Measurements from ENCODE around the gene ARSJ.

ARSJ gene

DNA sequence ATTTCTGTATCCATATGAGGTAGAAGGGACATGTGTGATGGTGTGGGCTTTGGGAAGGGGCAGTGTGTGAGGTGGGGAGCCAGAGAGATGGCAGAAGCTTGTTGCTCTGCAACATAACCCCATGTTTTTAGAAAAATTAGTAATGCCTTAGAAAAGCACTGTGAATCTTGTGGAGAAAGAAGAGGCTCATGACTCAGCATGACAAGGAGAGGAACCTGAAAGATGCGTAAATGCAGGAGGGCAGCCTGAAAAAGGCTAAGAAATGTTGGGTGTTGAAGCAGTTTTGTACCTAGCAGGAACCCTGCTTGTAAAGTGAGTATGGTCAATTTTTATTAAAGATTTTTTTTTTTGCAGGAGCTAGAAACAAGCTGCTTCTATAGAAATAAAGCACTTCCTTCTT, 59.8 kb downstream of the ARSJ start:
- no peaks in the 10 kb centered on the region for H3K9me3 ChIP-seq (ENCODE audit: low read depth, low read length)
- H3K4me3 ChIP-seq: no peak overlapping the region
- no peaks in the 10 kb centered on the region for H3K36me3 ChIP-seq (ENCODE audit: insufficient read depth, low read length)
- no peak for TF ChIP-seq POLR2AphosphoS5 (IDR thresholded peaks at IDR 0.05; ENCODE audit: borderline replicate concordance, low read depth, low read length)
- TF ChIP-seq EZH2 (IDR thresholded peaks at IDR 0.05): no peak
- no peak for TF ChIP-seq FOXP2 (optimal IDR thresholded peaks at IDR 0.05; ENCODE audit: control extremely low read depth, extremely low read length, insufficient read depth)
- peak overlapping the region; percentile 88; the same call in 1 of the 2 replicates for H3K27ac ChIP-seq
- no peak overlapping the region for H3K9ac ChIP-seq (ENCODE audit: insufficient read length)
- no peak for DNase-seq (ENCODE audit: low read depth, low spot score)

DNA sequence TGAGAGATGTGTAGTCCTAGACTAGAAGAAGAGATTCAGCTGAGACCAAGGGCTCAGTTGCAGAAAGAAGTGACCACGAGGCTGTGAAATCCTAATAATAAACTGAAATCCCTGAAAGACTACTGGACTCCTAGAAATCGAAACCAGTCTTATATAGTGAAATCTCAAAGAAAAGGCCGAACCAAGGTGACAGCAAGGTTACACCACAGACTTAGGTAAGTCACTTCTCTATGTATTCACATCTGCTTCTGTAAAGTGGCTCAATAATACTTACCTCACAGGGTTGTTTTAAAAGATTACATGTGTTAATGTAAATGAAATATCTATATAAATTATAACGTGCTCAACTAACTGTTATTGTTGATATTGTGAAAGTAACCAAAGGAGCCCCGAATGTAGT, 60.3 kb downstream of the ARSJ start:
- H3K9me3 ChIP-seq (ENCODE audit: low read depth, low read length): no peaks in the 10 kb centered on the region
- TF ChIP-seq FOXP2 (optimal IDR thresholded peaks at IDR 0.05; ENCODE audit: control extremely low read depth, extremely low read length, insufficient read depth) (no peak), POLR2AphosphoS5 (IDR thresholded peaks at IDR 0.05; ENCODE audit: borderline replicate concordance, low read depth, low read length) (no peak), EZH2 (IDR thresholded peaks at IDR 0.05) (no peak)
- H3K36me3 ChIP-seq (ENCODE audit: insufficient read depth, low read length): no peaks in the 10 kb centered on the region
- no peak for DNase-seq (ENCODE audit: low read depth, low spot score)
- H3K27ac ChIP-seq: no peak overlapping the region
- H3K4me3 ChIP-seq: no peak overlapping the region
- H3K9ac ChIP-seq (ENCODE audit: insufficient read length): no peak overlapping the region

DNA sequence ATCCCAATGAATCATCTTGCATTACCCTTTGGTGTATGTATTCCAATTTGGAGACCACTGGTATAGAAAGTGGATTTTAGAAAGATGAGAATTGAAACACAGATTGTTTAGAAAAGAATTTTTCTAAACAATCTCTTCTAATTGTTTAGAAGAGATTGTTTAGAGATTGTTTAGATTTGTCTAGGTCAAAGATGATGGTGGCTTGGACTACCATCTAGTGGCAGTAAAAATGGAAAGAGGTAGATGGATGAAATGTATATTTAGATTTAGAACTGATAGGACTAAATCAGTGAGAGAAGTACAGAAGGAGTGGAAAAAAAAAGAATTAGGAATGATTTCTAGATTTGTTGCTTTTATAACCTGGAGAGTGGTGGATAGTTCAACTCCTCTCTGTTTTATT, 70.6 kb downstream of the ARSJ start:
- Histone ChIP-seq H3K36me3 (ENCODE audit: insufficient read depth, low read length) (no peaks in the 10 kb centered on the region), H3K9ac (ENCODE audit: insufficient read length) (no peak overlapping the region), H3K4me3 (no peak overlapping the region), H3K9me3 (ENCODE audit: low read depth, low read length) (no peaks in the 10 kb centered on the region), H3K27ac (no peak overlapping the region)
- TF ChIP-seq FOXP2 (optimal IDR thresholded peaks at IDR 0.05; ENCODE audit: control extremely low read depth, extremely low read length, insufficient read depth) (no peak), POLR2AphosphoS5 (IDR thresholded peaks at IDR 0.05; ENCODE audit: borderline replicate concordance, low read depth, low read length) (no peak), EZH2 (IDR thresholded peaks at IDR 0.05) (no peak)
- DNase-seq (ENCODE audit: low read depth, low spot score): no peak

DNA sequence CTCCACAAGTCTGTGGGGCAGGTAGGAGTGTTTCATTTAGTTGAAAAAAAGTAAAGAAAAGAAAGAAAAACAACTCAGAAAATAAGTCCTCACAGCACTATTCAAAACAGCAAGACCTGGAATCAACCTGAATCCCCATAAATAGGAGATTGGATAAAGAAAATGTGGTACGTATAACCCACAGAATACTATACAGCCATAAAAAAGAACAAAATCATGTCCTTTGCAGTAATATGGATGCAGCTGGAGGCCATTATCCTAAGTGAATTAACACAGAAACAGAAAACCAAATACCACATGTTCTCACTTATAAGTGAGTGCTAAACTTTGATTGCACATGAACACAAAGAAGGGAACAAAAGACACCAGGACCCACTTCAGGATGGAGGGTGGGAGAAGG, 71.9 kb downstream of the ARSJ start:
- no peak overlapping the region for H3K9ac ChIP-seq (ENCODE audit: insufficient read length)
- H3K36me3 ChIP-seq (ENCODE audit: insufficient read depth, low read length): no peaks in the 10 kb centered on the region
- DNase-seq (ENCODE audit: low read depth, low spot score): no peak
- no peak for TF ChIP-seq EZH2 (IDR thresholded peaks at IDR 0.05)
- H3K4me3 ChIP-seq: no peak overlapping the region
- H3K27ac ChIP-seq: no peak overlapping the region
- no peaks in the 10 kb centered on the region for H3K9me3 ChIP-seq (ENCODE audit: low read depth, low read length)

DNA sequence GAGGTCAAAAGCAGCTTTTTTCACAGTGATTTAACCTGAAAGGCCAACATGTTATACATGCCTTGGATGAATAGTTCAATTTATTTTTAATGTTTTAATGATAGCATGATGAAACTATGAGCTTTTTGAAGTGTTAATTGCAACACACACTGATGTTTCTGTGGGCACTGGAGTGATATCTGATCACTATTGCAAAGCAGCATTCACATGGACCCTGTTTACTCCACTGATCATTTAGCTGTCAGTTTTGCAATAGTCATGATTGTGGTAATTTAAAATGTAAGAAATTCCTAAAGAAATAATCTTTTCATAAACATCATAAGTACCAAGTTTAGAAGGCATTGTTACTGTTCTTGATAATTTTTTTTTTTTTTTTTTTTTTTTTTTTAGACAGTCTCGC, 74.1 kb downstream of the ARSJ start:
- H3K36me3 ChIP-seq (ENCODE audit: insufficient read depth, low read length): no peaks in the 10 kb centered on the region
- no peak overlapping the region for H3K4me3 ChIP-seq
- no peak for DNase-seq (ENCODE audit: low read depth, low spot score)
- H3K9me3 ChIP-seq (ENCODE audit: low read depth, low read length): no peaks in the 10 kb centered on the region
- no peak for TF ChIP-seq POLR2AphosphoS5 (IDR thresholded peaks at IDR 0.05; ENCODE audit: borderline replicate concordance, low read depth, low read length)
- no peak for TF ChIP-seq EZH2 (IDR thresholded peaks at IDR 0.05)
- TF ChIP-seq FOXP2 (optimal IDR thresholded peaks at IDR 0.05; ENCODE audit: control extremely low read depth, extremely low read length, insufficient read depth): no peak
- no peak overlapping the region for H3K27ac ChIP-seq
- H3K9ac ChIP-seq (ENCODE audit: insufficient read length): no peak overlapping the region

DNA sequence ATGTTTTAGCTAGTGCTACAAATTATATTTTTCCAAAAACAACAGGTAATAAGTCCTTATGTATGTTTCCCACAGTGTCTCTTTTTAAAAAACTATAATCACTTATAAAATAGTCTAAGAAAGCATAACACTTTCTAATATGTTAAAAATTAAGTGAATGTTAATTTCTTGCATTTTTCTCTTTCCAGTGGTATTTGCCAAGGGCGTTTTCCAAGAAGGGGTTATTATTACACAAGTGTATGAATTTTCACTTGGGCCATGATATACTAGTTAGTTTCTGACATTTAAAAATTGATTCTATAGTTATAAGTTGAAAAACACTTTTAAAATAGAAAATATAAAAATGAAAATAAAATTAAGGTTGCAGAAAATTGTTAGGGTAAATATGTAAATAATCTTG, 74.6 kb downstream of the ARSJ start:
- no peak overlapping the region for H3K4me3 ChIP-seq
- H3K9me3 ChIP-seq (ENCODE audit: low read depth, low read length): no peaks in the 10 kb centered on the region
- no peak for DNase-seq (ENCODE audit: low read depth, low spot score)
- H3K36me3 ChIP-seq (ENCODE audit: insufficient read depth, low read length): no peaks in the 10 kb centered on the region
- TF ChIP-seq FOXP2 (optimal IDR thresholded peaks at IDR 0.05; ENCODE audit: control extremely low read depth, extremely low read length, insufficient read depth): no peak
- TF ChIP-seq POLR2AphosphoS5 (IDR thresholded peaks at IDR 0.05; ENCODE audit: borderline replicate concordance, low read depth, low read length): no peak
- TF ChIP-seq EZH2 (IDR thresholded peaks at IDR 0.05): no peak
- no peak overlapping the region for H3K27ac ChIP-seq
- H3K9ac ChIP-seq (ENCODE audit: insufficient read length): no peak overlapping the region

DNA sequence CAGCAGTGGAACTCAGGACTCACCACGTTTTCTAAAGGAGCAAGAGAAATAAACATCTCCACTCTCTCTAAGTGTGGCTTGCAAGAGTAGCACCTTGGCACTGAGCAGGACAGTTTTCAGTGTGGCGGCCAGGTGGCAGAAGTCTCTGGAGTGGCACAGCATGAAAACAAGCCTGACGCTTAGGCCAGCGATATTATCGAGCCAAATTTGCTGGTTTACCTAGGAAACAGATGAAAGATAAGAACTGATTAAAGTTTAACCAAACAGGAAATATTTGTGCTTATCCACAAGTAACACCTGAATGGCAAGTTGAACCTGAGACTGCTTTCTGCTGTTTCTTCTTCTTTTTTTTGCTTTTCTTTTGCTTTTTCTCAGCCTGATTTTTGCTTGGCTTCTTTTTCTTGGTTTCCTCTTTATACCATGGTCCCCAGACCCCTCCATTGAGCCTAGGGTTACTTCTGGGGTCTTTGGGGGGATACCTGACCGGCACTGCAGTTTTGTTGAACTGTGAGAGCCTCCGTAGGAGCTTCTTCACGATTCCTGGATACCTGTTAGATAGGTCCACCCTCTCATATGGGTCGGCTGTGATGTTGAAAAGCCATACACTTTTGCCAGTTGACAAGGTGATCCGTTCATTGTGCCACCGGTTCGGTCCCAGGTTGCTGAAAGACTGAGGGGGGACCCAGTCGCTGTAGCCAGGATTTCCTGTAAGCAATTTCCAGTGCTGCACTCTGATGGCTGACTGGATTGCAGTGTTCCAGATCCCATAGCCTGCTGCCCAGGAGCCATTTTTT, 77.3 kb downstream of the ARSJ start:
- Histone ChIP-seq H3K36me3 (ENCODE audit: insufficient read depth, low read length) (no peaks in the 10 kb centered on the region), H3K9ac (ENCODE audit: insufficient read length) (no peak overlapping the region), H3K27ac (no peak overlapping the region), H3K9me3 (ENCODE audit: low read depth, low read length) (no peaks in the 10 kb centered on the region), H3K4me3 (no peak overlapping the region)
- TF ChIP-seq FOXP2 (optimal IDR thresholded peaks at IDR 0.05; ENCODE audit: control extremely low read depth, extremely low read length, insufficient read depth): no peak
- DNase-seq (ENCODE audit: low read depth, low spot score): no peak

DNA sequence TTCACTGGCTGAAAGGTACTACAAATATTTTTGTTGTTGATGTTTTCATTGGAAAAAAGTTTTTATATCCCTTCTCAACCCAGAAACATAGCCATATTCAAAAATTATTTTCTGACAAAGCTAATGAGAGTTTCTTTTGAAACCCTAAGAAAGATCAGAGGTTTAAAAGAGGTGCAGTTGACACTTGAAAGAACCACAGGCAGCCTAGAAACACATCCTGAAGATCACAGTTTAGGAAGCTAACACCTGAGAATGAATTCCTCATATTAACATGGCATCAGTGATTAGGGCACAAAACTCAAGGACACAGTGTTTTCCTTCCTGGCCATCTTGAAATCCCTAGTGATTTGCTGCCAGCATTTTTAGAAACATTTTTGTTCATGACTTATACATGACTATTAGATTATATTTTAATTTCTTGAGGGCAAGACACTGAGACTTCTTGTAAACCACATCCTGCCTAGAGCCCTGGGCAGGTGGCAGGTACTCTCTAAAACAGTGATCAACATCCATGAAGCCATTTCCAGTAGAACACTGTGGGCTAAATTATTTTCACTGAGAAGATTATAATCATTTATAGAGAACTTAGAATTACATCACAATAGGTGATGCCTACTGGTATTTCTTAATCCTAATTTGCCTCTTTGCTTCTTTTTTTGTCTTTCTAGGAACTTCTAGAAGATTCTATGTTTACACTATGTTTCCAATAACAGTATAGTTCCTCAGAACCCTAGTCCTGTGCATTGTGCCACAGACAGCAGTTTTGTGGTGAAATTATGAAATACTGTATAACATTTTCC, 80.0 kb downstream of the ARSJ start:
- no peak overlapping the region for H3K4me3 ChIP-seq

More for the DNA sequence above, 80.0 kb downstream of the ARSJ start:
- Histone ChIP-seq H3K27ac (no peak overlapping the region), H3K36me3 (ENCODE audit: insufficient read depth, low read length) (no peaks in the 10 kb centered on the region), H3K9me3 (ENCODE audit: low read depth, low read length) (no peaks in the 10 kb centered on the region; the same call in 1 of the 2 replicates), H3K9ac (ENCODE audit: insufficient read length) (no peak overlapping the region)
- no peak for DNase-seq (ENCODE audit: low read depth, low spot score)
- TF ChIP-seq EZH2 (IDR thresholded peaks at IDR 0.05) (no peak), FOXP2 (optimal IDR thresholded peaks at IDR 0.05; ENCODE audit: control extremely low read depth, extremely low read length, insufficient read depth) (no peak), POLR2AphosphoS5 (IDR thresholded peaks at IDR 0.05; ENCODE audit: borderline replicate concordance, low read depth, low read length) (no peak)

Measured in SK-N-MC (cell line).